Right lung (tissue), 10 donors: ENCODE data around the gene SUSD6. TPM values are rescaled to one million over a fixed set of nuclear protein-coding genes. Genes with fewer than 3 reads are reported as not detected.

Source experiments
- DNase-seq, 2 donors: peaks; one replicate each; pipeline ENCODE4 v3.0.0-alpha.2; 2013
- long read RNA-seq, 8 donors: transcript quantifications; one replicate each; lab custom pipeline, GENCODE V29; 2026
- polyA plus RNA-seq, 5 donors: library from polyadenylated mRNA; unstranded; fragments of 120-200 nt; gene quantifications; one replicate each; pipeline versions ENCODE4 v1.2.1 to v1.2.3, GENCODE V29; 2013; ENCODE audit warnings: inconsistent platforms in 1 of 5, low replicate concordance in 1 of 5; ENCODE audit not compliant: insufficient read length in 5 of 5, insufficient read depth in 1 of 5

The SUSD6 gene, protein sequence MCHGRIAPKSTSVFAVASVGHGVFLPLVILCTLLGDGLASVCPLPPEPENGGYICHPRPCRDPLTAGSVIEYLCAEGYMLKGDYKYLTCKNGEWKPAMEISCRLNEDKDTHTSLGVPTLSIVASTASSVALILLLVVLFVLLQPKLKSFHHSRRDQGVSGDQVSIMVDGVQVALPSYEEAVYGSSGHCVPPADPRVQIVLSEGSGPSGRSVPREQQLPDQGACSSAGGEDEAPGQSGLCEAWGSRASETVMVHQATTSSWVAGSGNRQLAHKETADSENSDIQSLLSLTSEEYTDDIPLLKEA
- polyA plus RNA-seq, result 10 to 100 TPM; 23.6 to 36.9 (median 29.3) TPM
- long read RNA-seq, donor 1, full-length matches to known transcripts, result 6 of 39 reads
- long read RNA-seq, donor 1, partial matches to known transcripts, result 33 of 39 reads
- long read RNA-seq, donor 1, other reads (novel, unspliced or antisense), result 0 of 39 reads
- long read RNA-seq, donor 2, full-length matches to known transcripts, result 3 of 3 reads
- long read RNA-seq, donor 2, partial matches to known transcripts, result 0 of 3 reads
- long read RNA-seq, donor 2, other reads (novel, unspliced or antisense), result 0 of 3 reads
- long read RNA-seq, donor 3, full-length matches to known transcripts, result 4 of 4 reads
- long read RNA-seq, donor 3, partial matches to known transcripts, result 0 of 4 reads
- long read RNA-seq, donor 3, other reads (novel, unspliced or antisense), result 0 of 4 reads
- long read RNA-seq, donor 4, full-length matches to known transcripts, result 1 of 52 reads
- long read RNA-seq, donor 4, partial matches to known transcripts, result 51 of 52 reads
- long read RNA-seq, donor 4, other reads (novel, unspliced or antisense), result 0 of 52 reads
- long read RNA-seq, donor 5, full-length matches to known transcripts, result 2 of 2 reads
- long read RNA-seq, donor 5, partial matches to known transcripts, result 0 of 2 reads
- long read RNA-seq, donor 5, other reads (novel, unspliced or antisense), result 0 of 2 reads
- long read RNA-seq, donor 6, full-length matches to known transcripts, result 9 of 9 reads
- long read RNA-seq, donor 6, partial matches to known transcripts, result 0 of 9 reads
- long read RNA-seq, donor 6, other reads (novel, unspliced or antisense), result 0 of 9 reads
- long read RNA-seq, donor 7, full-length matches to known transcripts, result 2 of 2 reads
- long read RNA-seq, donor 7, partial matches to known transcripts, result 0 of 2 reads
- long read RNA-seq, donor 7, other reads (novel, unspliced or antisense), result 0 of 2 reads
- long read RNA-seq, donor 8, result 0 reads

GRCh38 chr14:69611172-69612013 lies at the start of gene SUSD6:
Gene SUSD6, plus strand, starts transcription at chr14:69611596. Its CDS starts 46,997 bp downstream, at chr14:69658593.
- DNase-seq, result peak; percentile 87 to 90

DNA sequence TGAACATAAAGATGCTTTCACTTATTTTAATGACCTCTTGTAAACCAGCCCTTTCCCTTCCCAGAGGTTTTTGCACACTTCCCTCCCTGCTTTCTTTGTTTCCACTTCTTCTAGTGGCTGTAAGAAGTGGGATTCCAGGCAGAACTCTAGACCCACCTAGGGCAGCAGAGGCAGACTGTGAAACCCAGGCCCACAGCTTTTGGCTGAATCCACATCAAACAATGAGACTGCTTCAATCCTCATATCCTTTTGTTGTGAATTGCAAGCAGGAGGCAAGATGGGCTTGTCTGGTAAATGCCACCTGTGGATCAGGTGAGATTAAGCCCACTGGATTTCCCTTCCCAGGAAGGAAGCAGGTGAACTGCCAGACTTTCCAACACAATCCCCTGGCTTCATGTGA lies 49.5 kb upstream of the SUSD6 start:
- no peak for DNase-seq

DNA sequence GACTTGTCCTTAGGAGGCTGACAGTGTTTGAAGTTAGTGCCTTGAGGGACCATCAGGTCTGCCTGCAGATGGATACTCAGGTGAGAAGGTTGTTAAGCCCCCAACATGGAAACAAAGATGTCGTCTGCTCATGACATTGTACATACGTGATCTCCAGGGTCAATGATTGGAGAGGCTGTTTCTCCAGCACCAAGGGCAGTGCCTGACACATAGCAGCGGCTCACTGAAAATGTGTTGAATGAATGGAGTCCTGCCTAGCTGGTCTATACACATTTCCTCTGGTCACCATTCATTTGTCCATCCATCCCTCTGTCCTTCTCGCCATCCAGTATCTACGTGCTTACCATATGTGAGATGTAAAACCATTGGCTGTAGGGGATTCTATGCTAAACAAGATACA lies 43.8 kb upstream of the SUSD6 start:
- no peak for DNase-seq

- no peak for DNase-seq
These were observed 41.5 kb upstream of the SUSD6 start for GRCh38 chr14:69569859-69570258.

- no peak for DNase-seq
These were observed 40.5 kb upstream of the SUSD6 start for GRCh38 chr14:69570836-69571330.

- peak in 1 of 2 donors; percentile 19 for DNase-seq
These were observed 39.9 kb upstream of the SUSD6 start for GRCh38 chr14:69571449-69572029.

DNA sequence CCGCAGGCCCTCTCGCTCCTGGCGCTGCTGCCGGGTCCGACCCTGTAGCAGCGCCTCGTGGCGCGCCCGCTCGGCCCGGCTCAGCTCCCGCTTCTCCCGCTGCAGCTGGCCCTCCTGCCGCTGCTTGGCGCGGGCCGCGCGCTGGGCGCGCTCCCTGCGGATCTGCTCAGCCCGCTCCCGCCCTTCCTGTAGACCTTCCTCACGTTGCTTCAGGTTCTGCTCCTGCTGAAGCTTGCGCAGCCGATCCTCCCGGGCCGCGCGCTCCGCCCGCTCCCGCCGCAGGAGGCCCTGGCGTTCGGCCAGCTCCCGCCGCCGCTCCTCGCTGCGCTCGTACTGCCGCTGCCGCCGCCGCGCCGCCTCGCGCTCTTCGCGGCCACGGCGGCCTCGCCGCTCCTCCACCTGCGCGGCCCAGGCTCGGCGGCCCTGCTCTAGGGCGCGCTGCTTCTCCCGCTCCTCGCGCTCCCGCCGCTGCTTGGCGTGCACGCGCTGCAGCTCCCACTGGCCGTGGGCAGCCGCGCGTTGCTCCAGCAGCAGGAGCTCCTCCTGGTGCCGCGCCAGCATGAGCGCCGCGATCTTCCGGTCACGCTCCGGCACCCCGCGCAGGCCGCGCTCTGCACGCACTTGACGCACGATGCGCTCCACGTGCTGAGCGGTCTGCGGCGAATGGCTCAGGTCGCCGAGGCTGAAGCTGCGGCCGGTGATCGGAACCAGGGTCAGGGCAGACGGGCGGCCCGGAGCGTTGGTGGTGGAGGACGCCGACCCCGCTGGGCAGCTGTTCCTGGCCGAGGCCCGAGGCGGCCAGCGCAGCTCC lies 39.2 kb upstream of the SUSD6 start:
- peak in 1 of 2 donors; percentile 53 for DNase-seq

DNA sequence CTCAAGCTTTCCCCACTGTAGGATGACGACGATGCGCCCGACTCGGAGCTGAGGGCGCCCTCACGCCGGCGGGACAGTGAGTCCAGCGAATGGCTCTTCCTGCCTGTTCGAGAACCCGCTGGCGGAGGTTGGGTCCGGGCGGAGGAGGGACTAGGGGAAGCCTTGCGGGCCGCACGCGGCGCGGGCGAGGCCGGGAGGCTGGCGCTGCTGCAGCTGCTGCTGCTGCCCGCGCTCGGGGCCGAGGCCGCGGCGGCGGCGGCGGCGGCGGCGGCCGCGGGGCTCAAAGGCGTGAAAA lies 38.6 kb upstream of the SUSD6 start:
- no peak for DNase-seq

DNA sequence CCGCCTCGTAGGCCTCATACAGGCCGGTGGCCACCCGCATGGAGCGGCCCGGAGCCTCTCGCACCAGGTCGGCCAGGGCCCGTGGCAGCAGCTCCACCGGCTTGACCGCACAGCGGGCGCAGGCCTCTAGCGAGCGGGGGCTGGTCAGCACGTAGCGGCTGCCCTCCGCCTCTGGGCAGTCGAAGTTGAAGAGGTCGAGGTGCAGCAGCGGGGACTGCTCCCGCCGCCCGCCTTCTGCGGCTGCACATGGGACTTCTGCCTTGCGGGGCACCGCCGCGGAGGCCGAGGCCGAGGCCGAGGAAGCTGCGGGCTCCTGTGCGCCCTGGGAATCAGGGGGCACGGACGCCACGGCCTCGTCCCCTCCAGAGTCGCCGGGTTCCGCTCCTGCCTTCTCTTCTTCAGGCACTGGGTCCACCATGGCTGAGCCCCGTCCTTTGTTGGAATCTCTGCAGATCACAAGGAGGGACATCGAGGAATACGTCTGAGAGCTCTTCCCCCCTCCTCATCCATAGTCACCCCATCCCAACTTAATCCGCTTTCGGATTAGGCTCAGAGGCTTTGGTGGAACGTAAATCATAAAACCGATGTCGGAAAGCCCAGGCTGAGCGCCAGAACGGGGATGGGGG lies 38.1 kb upstream of the SUSD6 start:
- no peak for DNase-seq

- DNase-seq, result no peak
These were observed 37.5 kb upstream of the SUSD6 start for GRCh38 chr14:69573831-69574262.

DNA sequence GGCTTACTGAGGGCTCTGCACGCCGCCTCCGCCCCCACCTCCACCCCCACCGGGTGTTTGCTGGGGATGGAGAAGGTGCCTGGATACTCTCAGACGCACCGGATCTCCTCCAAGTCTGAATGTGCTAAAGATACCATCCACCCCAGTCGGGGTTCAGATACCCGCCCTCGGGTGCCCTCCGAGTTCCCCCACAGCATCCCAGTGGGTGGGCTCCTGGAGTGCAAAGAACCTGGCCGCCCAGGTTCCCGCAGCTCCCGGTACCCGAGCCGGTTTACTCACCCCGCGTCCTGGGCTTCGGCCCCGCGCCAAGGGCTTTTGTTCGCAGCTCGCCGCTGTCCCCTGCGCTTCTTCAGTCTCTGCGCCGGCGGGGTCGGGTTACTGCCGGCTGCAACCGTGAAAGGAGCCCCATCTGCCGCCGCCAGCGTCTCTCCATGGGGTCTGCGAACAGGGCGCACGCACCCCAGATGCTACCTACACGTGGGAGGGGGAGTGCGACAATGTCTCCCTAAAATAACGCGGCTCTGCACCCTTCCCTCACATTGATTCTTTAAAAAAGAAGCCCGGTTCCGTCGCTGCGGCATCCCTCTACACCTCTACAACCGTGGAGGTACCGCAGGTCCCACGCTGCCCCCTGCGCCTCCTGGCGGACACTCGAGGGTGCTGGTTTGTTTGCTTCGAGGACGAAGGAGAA lies 37.0 kb upstream of the SUSD6 start, which contains the start of gene CCDC177:
Gene CCDC177 (minus strand): TSS at position 609 of the 691 bp plus-strand sequence. CDS start 1,249 bp downstream, outside the sequence.
- peak; percentile 25 to 42 for DNase-seq

GRCh38 chr14:69574954-69575295 lies 36.5 kb upstream of the SUSD6 start:
- DNase-seq, result no peak

DNA sequence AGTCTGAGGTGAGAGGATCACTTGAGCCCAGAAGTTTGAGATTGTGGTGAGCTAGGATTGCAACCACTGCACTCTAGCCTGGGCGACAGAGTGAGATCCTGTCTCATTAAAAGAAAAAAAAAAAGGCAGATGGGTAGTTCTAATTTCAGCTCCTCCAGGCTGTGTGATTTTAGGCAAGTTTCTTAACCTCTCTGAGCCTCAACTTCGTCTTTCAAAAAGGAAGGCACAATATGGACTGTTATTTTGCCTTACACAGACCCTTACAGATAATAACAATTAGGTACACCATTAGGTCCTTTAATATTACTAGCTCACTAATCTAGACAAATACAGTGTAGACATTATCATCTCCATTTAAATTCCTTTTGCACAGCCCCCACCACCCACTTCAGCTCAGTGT lies 31.9 kb upstream of the SUSD6 start:
- no peak for DNase-seq

DNA sequence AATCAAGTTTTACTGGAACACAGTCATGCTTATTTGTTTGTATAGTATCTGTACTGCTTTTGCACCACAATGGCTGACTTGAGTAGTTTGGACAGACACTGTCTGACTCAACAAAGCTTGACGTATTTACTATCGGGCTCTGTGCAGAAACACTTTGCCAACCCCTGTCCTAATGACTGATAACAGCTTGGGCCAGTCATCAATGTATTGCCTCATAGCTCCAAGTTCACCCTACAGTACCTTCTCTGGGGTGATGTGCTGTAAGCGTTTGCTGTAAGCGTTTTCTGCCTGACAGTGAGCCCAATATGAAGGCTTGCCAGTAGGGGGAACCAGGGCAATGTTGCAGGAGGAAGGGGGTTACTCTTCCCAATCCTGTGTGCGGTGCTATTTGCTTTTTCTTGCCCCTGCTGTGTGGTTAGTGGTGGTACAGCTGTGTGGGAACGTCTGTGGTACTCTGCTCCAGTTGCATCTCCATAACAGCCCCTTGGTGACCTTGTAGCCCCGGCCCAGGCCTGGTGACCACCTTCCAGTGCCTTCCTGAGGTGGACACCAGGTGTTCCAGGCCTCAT lies 31.3 kb upstream of the SUSD6 start:
- DNase-seq, result no peak

GRCh38 chr14:69581316-69581935 lies 30.0 kb upstream of the SUSD6 start:
- no peak for DNase-seq

DNA sequence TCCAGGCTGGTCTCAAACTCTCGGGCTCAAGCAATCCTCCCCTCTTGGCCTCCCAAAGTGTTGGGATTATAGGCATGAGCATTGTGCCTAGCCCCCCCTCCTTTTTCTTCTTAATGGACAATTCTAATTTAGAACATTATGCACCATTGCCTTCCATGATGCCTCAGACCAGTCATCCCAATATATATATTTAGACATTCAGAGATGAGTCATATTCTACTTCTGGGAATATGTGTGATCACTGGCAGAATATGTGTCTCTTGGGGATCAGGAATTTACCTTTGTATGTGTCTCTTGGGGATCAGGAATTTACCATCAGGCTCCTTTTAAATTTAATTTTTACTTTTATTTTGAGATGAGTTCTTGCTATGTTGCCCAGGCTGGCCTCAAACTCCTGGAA lies 29.2 kb upstream of the SUSD6 start:
- DNase-seq, result no peak

DNA sequence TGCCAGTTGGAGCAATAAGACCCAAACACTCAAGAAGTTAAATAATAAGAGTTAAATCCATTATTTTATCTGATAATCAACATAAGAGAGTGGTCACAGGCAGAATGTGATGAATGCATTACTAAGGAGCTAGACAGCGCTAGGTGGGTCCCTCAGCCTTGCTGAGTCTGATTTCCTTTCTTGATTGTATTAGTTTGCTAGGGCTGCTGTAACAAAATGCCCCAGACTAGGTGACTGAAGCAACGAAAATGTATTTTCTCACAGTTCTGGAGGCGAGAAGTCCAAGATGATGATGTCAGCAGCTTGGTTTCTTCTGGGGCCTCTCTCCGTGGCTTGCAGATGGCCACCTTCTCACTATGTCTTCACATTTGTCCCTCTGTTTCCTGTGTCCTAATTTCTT lies 28.6 kb upstream of the SUSD6 start:
- no peak for DNase-seq

DNA sequence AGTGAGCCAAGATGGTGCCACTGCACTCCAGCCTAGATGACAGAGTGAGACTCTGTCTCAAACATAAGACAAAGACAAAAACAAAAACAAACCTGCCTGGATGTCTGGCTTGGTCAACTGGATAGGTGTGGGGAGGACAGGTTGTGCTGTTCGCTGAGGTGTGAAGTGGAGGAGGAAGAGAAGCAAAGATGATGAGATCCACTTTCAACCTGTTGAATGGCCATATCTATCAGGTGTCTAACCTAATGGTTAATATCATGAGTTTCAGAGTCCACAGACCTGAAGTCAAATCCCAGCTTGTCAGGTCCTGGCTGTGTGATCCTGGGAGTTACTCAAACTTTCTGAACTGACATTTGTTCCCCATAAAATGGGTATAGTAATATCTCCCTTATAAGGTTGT lies 27.0 kb upstream of the SUSD6 start:
- DNase-seq, result no peak
